ENCODE data around the gene VPS8.

DNA sequence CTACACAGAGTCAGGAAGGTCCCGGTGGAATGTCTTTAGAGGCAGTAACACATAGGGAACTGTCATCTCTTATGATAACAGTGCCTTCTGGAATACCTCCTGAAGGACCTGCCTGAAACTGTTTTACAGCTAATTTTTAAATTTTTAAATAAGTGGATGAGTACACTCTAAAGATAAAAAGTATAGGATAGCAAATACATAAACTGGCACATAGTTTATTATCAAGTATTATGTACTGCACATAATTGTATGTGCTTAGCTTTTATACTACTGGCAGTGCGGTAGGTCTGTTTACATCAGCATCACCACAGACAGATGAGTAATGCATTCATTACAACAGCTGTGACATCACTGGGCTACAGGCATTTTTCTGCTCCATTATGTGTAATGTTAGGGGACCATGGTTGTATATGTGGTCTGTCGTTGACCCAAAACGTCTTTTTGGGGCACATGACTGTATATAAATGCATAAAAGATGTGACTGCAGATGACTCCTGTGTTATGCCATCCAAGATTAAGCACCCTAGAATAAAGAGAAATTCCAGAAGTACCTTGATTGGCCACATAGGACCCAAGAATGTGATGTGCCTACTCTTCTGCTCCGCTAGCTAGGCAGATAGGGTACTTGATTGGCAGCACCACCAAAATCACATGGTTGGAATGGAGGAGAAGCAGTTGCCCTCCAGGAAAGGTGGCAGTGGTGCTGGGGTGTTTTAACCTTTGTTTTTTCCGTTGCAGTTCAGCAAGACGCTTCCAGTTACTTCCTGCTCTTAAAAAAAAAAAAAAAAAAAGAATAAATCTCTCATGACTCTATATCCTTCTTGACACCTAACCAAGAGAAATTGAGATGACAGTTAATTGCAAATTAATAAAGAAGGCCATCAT, 3.3 kb downstream of the VPS8 start:
- TF ChIP-seq EGR1 (IDR thresholded peaks at IDR 0.05; ENCODE audit: low read depth in 2 of 2) = no peak
- no peak for TF ChIP-seq CTCF (IDR thresholded peaks at IDR 0.05; ENCODE audit: low read depth, low read length, missing input control)
- no peak for TF ChIP-seq TAF1 (conservative IDR thresholded peaks at IDR 0.05)
- TF ChIP-seq REST (IDR thresholded peaks at IDR 0.05) = no peak
- TF ChIP-seq, protein P1, sequence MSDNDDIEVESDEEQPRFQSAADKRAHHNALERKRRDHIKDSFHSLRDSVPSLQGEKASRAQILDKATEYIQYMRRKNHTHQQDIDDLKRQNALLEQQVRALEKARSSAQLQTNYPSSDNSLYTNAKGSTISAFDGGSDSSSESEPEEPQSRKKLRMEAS (IDR thresholded peaks at IDR 0.05) = no peak
- no peak for TF ChIP-seq RAD21 (IDR thresholded peaks at IDR 0.05)
- no peak for TF ChIP-seq HNF4A (conservative IDR thresholded peaks at IDR 0.05)
- no peak for TF ChIP-seq YY1 (IDR thresholded peaks at IDR 0.05)
- no peak for TF ChIP-seq RXRA (IDR thresholded peaks at IDR 0.05)
- TF ChIP-seq ATF3 (IDR thresholded peaks at IDR 0.05) = no peak

Measured in liver (tissue), 3 donors.